ACC112 (cell line): ENCODE results near the gene TAF4B.

Experiments used
- H2AFZ ChIP-seq: fragments of 200-600 bp; sonication (generic); one replicate; pipeline ENCODE4 v1.6.0; 2017; ENCODE audit warnings: antibody characterized with exemption, low read length; ENCODE audit not compliant: unreplicated experiment
- H3K27ac ChIP-seq: fragments of 200-600 bp; sonication (generic); 2 replicates; pipeline ENCODE4 v1.5.1; 2014; ENCODE audit warnings: low read depth, mild to moderate bottlenecking, antibody characterized with exemption, low read length, moderate library complexity
- H3K27me3 ChIP-seq: fragments of 200-600 bp; sonication (generic); 2 replicates; pipeline ENCODE4 v1.6.1; 2014; ENCODE audit warnings: mild to moderate bottlenecking, antibody characterized with exemption, low read length, moderate library complexity, mixed read lengths; ENCODE audit not compliant: insufficient read depth
- H3K36me3 ChIP-seq: fragments of 200-600 bp; sonication (generic); 2 replicates; pipeline ENCODE4 v1.6.1; 2016; ENCODE audit warnings: mild to moderate bottlenecking, antibody characterized with exemption, low read length, moderate library complexity, mixed read lengths; ENCODE audit not compliant: insufficient read depth
- H3K4me1 ChIP-seq: fragments of 200-600 bp; sonication (generic); one replicate; pipeline ENCODE4 v1.6.1; 2016; ENCODE audit warnings: low read length, mixed read lengths; ENCODE audit not compliant: insufficient read depth, unreplicated experiment, control insufficient read depth
- H3K4me3 ChIP-seq: fragments of 200-600 bp; sonication (generic); 2 replicates; pipeline ENCODE4 v1.5.1; 2014; ENCODE audit warnings: mild to moderate bottlenecking, low read depth, low read length
- H3K79me2 ChIP-seq: fragments of 200-600 bp; sonication (generic); one replicate; pipeline ENCODE4 v1.6.0; 2016; ENCODE audit warnings: low read length; ENCODE audit not compliant: control insufficient read depth, unreplicated experiment, insufficient read depth

Gene TAF4B

DNA sequence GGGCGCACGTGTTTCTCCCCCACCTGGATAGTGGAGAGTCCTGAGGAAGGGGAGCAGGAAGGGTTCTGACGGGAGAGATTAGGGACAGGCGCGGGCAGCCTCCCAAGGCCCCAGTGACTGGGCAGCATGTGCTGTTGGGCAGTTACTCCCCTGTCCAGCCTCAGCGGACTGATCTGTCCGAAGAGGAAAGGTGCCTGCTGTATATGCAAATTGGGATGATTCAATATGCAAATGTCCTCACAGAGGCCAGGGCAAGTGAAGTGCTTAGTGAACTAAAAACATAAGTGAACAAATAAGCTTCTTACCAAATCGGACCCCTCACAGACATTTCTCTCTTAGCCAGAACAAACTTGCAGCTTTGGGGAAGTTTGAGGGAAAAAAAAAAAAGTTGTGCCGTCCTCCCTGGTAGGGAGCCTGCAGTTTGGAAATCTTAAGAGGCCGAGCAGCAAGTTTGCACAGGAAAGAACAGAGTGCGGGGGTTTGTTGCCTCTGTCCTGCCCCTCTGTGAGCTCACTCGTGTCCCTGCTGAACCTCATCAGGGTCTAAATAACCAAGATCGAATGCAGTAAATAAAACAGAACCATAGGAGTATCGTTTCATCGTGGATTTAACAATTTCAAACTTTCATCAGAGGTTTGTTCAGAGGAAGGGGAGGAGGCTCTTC lies 180.7 kb downstream of the TAF4B start:
- H2AFZ ChIP-seq = peak overlapping the region; percentile 38
- H3K79me2 ChIP-seq = no peaks in the 10 kb centered on the region
- H3K27ac ChIP-seq = no peak overlapping the region
- H3K27me3 ChIP-seq = no peaks in the 10 kb centered on the region
- no peak overlapping the region for H3K4me3 ChIP-seq
- H3K36me3 ChIP-seq = no peaks in the 10 kb centered on the region
- H3K4me1 ChIP-seq = no peaks in the 10 kb centered on the region

DNA sequence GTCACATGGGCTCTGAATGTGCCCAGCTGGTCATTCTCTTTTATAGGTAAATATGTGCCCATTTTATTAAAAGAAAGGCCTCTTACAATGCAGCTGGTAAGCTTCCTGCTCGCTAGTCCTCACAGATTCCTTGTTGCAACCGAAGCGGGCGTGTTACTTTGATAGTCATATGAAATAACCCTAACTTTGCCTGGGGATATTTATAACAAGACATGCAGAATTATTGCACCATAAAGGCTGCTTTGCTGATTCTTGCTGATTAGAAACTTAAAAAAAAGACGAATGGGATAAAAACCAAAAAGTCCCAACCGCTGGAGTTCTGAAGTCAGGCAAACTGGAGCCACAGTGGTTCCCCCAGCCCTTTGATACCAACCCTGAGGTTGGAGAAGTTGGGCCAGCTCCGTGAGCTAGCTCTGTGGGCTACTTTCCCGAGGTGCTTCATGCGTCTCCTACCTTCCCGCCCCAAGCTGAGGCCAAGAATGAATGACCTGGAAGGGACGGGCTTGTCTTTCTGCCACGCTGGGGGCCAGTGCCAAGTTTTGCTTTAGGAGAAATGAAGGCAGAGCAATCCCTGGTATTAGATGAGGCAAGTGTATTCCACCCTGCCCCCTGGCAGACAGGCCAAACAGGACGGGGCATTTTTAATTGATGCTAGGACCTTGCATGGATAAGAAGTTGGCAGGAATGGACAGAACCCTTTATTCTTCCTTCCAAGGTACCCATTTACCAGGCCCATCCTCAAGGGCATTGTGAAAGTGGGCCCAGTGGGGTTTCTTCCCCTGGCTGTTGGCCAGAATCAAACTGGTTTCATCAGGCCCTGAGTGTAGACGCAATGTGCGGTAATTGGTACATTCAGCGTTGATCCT lies 181.7 kb downstream of the TAF4B start:
- Histone ChIP-seq H3K27ac (no peak overlapping the region), H3K4me3 (no peak overlapping the region), H3K79me2 (no peaks in the 10 kb centered on the region), H2AFZ (no peak overlapping the region), H3K4me1 (no peaks in the 10 kb centered on the region), H3K27me3 (no peaks in the 10 kb centered on the region), H3K36me3 (no peaks in the 10 kb centered on the region)

- H3K79me2 ChIP-seq = no peaks in the 10 kb centered on the region
- H3K27ac ChIP-seq = no peak overlapping the region
- H2AFZ ChIP-seq = no peak overlapping the region
- no peaks in the 10 kb centered on the region for H3K4me1 ChIP-seq
- no peak overlapping the region for H3K4me3 ChIP-seq
- H3K36me3 ChIP-seq = no peaks in the 10 kb centered on the region
- H3K27me3 ChIP-seq = no peaks in the 10 kb centered on the region
These were observed 182.8 kb downstream of the TAF4B start for GRCh38 chr18:26409091-26409490.

GRCh38 chr18:26414901-26415440 lies 188.7 kb downstream of the TAF4B start:
- Histone ChIP-seq H3K27ac (no peak overlapping the region), H3K4me1 (no peaks in the 10 kb centered on the region), H3K4me3 (no peak overlapping the region), H3K36me3 (no peaks in the 10 kb centered on the region), H2AFZ (no peak overlapping the region), H3K27me3 (no peaks in the 10 kb centered on the region), H3K79me2 (no peaks in the 10 kb centered on the region)

DNA sequence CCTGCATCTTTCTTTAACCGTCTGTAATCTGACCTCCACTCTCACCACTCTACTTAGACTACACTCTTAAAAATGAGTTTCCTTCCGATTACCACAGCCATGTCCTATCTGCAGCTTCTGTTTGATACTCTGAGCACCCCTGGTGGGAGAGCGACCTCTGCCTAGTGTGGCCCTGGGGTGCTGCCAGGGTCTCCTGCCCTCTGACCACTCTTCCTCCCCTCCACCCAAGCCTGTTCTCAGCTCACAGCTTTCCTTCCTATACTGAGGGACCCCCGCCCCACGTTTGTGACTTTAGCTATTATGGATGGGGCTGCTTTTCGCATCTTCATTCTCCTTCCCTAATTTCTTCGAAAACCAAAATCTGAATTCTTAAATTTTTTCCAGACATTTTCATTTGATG lies 189.4 kb downstream of the TAF4B start:
- no peak overlapping the region for H3K4me3 ChIP-seq
- H3K36me3 ChIP-seq = no peaks in the 10 kb centered on the region
- no peak overlapping the region for H2AFZ ChIP-seq
- no peaks in the 10 kb centered on the region for H3K27me3 ChIP-seq
- no peak overlapping the region for H3K27ac ChIP-seq
- H3K4me1 ChIP-seq = no peaks in the 10 kb centered on the region
- no peaks in the 10 kb centered on the region for H3K79me2 ChIP-seq

DNA sequence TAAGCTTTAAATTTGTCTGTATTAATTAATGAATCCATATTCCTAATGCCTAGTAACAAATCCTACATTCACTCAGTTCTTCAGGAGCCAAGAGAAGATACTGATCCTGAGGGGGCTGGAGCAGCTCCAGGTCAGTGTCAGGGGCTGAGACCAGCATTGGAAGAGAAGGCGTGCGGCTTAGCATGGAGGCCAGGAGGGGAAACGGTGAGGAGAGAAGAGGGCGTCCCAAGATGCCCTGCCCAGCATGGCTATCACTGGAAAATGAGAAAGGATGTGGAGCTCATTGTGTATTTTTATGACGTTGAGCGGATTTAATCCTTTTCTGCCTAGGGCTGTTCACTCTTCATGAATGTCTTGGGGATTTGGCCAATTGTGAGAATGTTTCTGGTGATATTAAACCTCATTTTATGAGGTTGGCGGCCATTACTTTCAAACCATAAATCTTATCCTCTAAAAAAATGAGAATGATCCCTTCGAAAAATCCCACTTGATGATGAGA lies 190.5 kb downstream of the TAF4B start:
- H2AFZ ChIP-seq = no peak overlapping the region
- H3K36me3 ChIP-seq = no peaks in the 10 kb centered on the region
- no peak overlapping the region for H3K27ac ChIP-seq
- no peaks in the 10 kb centered on the region for H3K4me1 ChIP-seq
- H3K27me3 ChIP-seq = no peaks in the 10 kb centered on the region
- no peaks in the 10 kb centered on the region for H3K79me2 ChIP-seq
- H3K4me3 ChIP-seq = no peak overlapping the region

DNA sequence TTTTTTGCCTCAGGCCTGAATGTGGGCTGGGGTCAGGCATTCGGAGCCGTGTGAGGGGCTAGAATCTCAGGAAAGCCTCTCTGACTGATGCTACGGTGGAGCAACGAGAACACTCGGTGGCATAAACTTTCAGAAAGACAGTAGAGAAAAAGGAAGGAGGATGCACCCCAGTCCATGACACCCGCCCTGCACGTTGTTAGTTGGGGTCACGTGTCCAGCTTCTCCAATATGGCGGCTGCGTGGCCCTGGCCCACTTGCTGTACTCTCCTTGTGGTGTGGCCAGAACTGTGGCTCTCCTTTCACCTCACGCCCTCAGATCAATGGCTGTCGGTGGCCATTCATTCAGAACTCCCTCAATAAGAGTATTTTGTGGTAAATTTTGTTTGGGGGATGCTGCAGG lies 190.9 kb downstream of the TAF4B start:
- no peaks in the 10 kb centered on the region for H3K36me3 ChIP-seq
- no peaks in the 10 kb centered on the region for H3K27me3 ChIP-seq
- H2AFZ ChIP-seq = no peak overlapping the region
- H3K79me2 ChIP-seq = no peaks in the 10 kb centered on the region
- H3K4me3 ChIP-seq = no peak overlapping the region
- H3K27ac ChIP-seq = no peak overlapping the region
- H3K4me1 ChIP-seq = no peaks in the 10 kb centered on the region

GRCh38 chr18:26418225-26418624 lies 192.0 kb downstream of the TAF4B start:
- Histone ChIP-seq H3K79me2 (no peaks in the 10 kb centered on the region), H3K27me3 (no peaks in the 10 kb centered on the region), H3K27ac (no peak overlapping the region), H2AFZ (no peak overlapping the region), H3K4me1 (no peaks in the 10 kb centered on the region), H3K4me3 (no peak overlapping the region), H3K36me3 (no peaks in the 10 kb centered on the region)

- H2AFZ ChIP-seq = no peak overlapping the region
These were observed 193.5 kb downstream of the TAF4B start for GRCh38 chr18:26419746-26420145.

DNA sequence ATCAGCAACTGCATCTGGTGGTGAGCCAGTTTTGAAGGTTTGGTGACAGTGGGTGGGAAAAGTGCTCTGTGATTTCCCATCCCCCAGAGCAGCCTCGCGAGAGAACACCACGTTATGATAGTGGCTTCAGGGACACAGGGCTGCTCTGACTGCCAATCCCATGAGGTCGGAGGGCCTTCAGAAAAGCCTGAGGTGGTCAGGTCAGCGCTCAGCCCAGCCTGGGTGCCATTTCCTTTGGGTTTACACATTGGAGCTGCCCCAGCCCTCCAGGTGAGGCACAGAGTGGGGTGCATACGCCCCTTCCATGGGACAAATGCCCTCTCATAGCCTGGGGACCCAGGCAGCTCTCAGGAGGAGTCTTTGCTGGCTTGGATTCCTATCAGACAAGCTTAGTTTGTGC lies 195.3 kb downstream of the TAF4B start:
- no peak overlapping the region for H3K4me3 ChIP-seq
- no peaks in the 10 kb centered on the region for H3K79me2 ChIP-seq
- H3K36me3 ChIP-seq = no peaks in the 10 kb centered on the region
- no peaks in the 10 kb centered on the region for H3K4me1 ChIP-seq
- H3K27me3 ChIP-seq = no peaks in the 10 kb centered on the region
- no peak overlapping the region for H3K27ac ChIP-seq
- H2AFZ ChIP-seq = no peak overlapping the region

More at GRCh38 chr18:26419746-26420145, 193.5 kb downstream of the TAF4B start:
- H3K4me3 ChIP-seq = no peak overlapping the region
- no peak overlapping the region for H3K27ac ChIP-seq
- no peaks in the 10 kb centered on the region for H3K4me1 ChIP-seq
- H3K27me3 ChIP-seq = no peaks in the 10 kb centered on the region
- no peaks in the 10 kb centered on the region for H3K79me2 ChIP-seq
- no peaks in the 10 kb centered on the region for H3K36me3 ChIP-seq
